DOHH2 (cell line): ENCODE measurements around the gene AKT1S1.
A peak's percentile ranks its signal among the peaks of the same experiment; 100 is the strongest.

Experiments
- H3F3A ChIP-seq: fragments of 200-600 bp; sonication (generic), shearing (Covaris generic); 2 replicates; pipeline ENCODE4 v1.6.0; 2016; ENCODE audit warnings: antibody characterized with exemption, mild to moderate bottlenecking; ENCODE audit not compliant: control insufficient read depth, insufficient read depth
- H3K27ac ChIP-seq: fragments of 200-600 bp; sonication (generic); 2 replicates; pipeline ENCODE4 v1.5.1; 2014; ENCODE audit warnings: low read depth, mild to moderate bottlenecking, low read length, moderate library complexity
- H3K27me3 ChIP-seq: fragments of 200-600 bp; sonication (generic); 2 replicates; pipeline ENCODE4 v1.6.1; 2014; ENCODE audit warnings: mild to moderate bottlenecking, low read length, mixed read lengths; ENCODE audit not compliant: control insufficient read depth
- H3K36me3 ChIP-seq: fragments of 200-600 bp; sonication (generic); 2 replicates; pipeline ENCODE4 v1.6.1; 2014; ENCODE audit warnings: mild to moderate bottlenecking, low read length, moderate library complexity, mixed read lengths; ENCODE audit not compliant: control insufficient read depth
- H3K4me1 ChIP-seq: fragments of 200-600 bp; sonication (generic); 2 replicates; pipeline ENCODE4 v1.6.1; 2014; ENCODE audit warnings: mild to moderate bottlenecking, low read length, mixed read lengths; ENCODE audit not compliant: control insufficient read depth
- H3K4me2 ChIP-seq: fragments of 200-600 bp; sonication (generic); 2 replicates; pipeline ENCODE4 v1.6.0; 2014; ENCODE audit warnings: mild to moderate bottlenecking, low read length, moderate library complexity
- H3K4me3 ChIP-seq: fragments of 200-600 bp; sonication (generic); 2 replicates; pipeline ENCODE4 v1.5.1; 2014; ENCODE audit warnings: mild to moderate bottlenecking, low read length, mixed read lengths
- H3K79me2 ChIP-seq: fragments of 200-600 bp; sonication (generic); 2 replicates; pipeline ENCODE4 v1.6.1; 2014; ENCODE audit warnings: mild to moderate bottlenecking, low read length, mixed read lengths; ENCODE audit not compliant: control insufficient read depth
- H3K9me2 ChIP-seq: fragments of 200-600 bp; sonication (generic); replicated peaks from 2 replicates; pipeline ENCODE4 v1.6.1; 2014; ENCODE audit warnings: mild to moderate bottlenecking, low read length, mixed read lengths; ENCODE audit not compliant: control insufficient read depth
- H3K9me3 ChIP-seq: fragments of 200-600 bp; sonication (generic); 2 replicates; pipeline ENCODE4 v1.6.1; 2014; ENCODE audit warnings: antibody characterized with exemption, low read length, mixed read lengths; ENCODE audit not compliant: control insufficient read depth, insufficient read depth
- H4K20me1 ChIP-seq: fragments of 200-600 bp; sonication (generic); 2 replicates; pipeline ENCODE4 v1.6.0; 2014; ENCODE audit warnings: low read depth, mild to moderate bottlenecking, antibody characterized with exemption, low read length, moderate library complexity; ENCODE audit not compliant: control insufficient read depth, insufficient read depth
- EZH2phosphoT487 ChIP-seq: fragments of 200-600 bp; sonication (generic); IDR thresholded peaks from 2 replicates; pipeline ENCODE4 v1.6.1; 2017; ENCODE audit warnings: borderline replicate concordance, mild to moderate bottlenecking, antibody characterized with exemption, low read length, moderate library complexity, mixed read lengths
- TF ChIP-seq, protein P1 (sequence below): fragments of 200-600 bp; sonication (generic); IDR thresholded peaks from one replicate; pipeline ENCODE4 v1.5.1; 2014; ENCODE audit warnings: antibody characterized with exemption, mild to moderate bottlenecking, low read depth, low read length; ENCODE audit not compliant: poor library complexity, severe bottlenecking

AKT1S1 gene

GRCh38 chr19:49846408-49846807, 30.7 kb downstream of the AKT1S1 start:
- peaks cover 60% of the 10 kb centered on the region for H3K4me1 ChIP-seq
- no peaks in the 10 kb centered on the region for H3K9me2 ChIP-seq
- H3K36me3 ChIP-seq = 0 out of 2 replicates have a peak, but pooled peaks cover 3% of the 10 kb centered on the region
- no peak overlapping the region for H3K4me3 ChIP-seq
- no peaks in the 10 kb centered on the region for H4K20me1 ChIP-seq
- H3K27ac ChIP-seq = no peak overlapping the region
- no peaks in the 10 kb centered on the region for H3K27me3 ChIP-seq
- H3K79me2 ChIP-seq = no peaks in the 10 kb centered on the region
- H3K9me3 ChIP-seq = no peaks in the 10 kb centered on the region
- H3K4me2 ChIP-seq = no peak overlapping the region
- H3F3A ChIP-seq = peaks cover 28% of the 10 kb centered on the region
- no peak for TF ChIP-seq EZH2phosphoT487

DNA sequence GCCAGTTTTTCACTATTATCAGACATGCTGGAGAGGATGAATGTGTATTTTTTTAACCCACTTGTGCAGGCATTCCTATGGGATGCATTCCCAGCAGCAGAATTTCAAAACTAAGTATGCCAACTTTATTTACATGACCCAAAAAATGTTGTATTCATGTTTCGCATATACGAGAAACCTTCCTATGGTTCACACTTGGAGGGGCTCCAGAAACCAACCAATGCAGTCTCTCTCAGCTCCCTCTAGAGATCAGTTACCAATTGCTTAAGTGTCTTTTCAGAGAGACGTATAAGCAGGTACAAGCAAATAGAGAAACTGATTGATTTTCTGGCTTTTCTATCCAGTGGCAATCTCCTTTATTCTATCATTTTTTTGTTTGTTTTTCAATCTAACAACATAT, 31.7 kb downstream of the AKT1S1 start:
- Histone ChIP-seq H3K4me2 (no peak overlapping the region), H4K20me1 (no peaks in the 10 kb centered on the region), H3K9me2 (no peaks in the 10 kb centered on the region), H3K9me3 (no peaks in the 10 kb centered on the region), H3F3A (peaks cover 32% of the 10 kb centered on the region), H3K27me3 (no peaks in the 10 kb centered on the region), H3K36me3 (peaks cover 10% of the 10 kb centered on the region), H3K4me3 (no peak overlapping the region), H3K27ac (no peak overlapping the region; the same call in 1 of the 2 replicates), H3K4me1 (peaks cover 60% of the 10 kb centered on the region), H3K79me2 (no peaks in the 10 kb centered on the region)
- TF ChIP-seq, protein P1, sequence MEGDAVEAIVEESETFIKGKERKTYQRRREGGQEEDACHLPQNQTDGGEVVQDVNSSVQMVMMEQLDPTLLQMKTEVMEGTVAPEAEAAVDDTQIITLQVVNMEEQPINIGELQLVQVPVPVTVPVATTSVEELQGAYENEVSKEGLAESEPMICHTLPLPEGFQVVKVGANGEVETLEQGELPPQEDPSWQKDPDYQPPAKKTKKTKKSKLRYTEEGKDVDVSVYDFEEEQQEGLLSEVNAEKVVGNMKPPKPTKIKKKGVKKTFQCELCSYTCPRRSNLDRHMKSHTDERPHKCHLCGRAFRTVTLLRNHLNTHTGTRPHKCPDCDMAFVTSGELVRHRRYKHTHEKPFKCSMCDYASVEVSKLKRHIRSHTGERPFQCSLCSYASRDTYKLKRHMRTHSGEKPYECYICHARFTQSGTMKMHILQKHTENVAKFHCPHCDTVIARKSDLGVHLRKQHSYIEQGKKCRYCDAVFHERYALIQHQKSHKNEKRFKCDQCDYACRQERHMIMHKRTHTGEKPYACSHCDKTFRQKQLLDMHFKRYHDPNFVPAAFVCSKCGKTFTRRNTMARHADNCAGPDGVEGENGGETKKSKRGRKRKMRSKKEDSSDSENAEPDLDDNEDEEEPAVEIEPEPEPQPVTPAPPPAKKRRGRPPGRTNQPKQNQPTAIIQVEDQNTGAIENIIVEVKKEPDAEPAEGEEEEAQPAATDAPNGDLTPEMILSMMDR = no peak
- TF ChIP-seq EZH2phosphoT487 = no peak

DNA sequence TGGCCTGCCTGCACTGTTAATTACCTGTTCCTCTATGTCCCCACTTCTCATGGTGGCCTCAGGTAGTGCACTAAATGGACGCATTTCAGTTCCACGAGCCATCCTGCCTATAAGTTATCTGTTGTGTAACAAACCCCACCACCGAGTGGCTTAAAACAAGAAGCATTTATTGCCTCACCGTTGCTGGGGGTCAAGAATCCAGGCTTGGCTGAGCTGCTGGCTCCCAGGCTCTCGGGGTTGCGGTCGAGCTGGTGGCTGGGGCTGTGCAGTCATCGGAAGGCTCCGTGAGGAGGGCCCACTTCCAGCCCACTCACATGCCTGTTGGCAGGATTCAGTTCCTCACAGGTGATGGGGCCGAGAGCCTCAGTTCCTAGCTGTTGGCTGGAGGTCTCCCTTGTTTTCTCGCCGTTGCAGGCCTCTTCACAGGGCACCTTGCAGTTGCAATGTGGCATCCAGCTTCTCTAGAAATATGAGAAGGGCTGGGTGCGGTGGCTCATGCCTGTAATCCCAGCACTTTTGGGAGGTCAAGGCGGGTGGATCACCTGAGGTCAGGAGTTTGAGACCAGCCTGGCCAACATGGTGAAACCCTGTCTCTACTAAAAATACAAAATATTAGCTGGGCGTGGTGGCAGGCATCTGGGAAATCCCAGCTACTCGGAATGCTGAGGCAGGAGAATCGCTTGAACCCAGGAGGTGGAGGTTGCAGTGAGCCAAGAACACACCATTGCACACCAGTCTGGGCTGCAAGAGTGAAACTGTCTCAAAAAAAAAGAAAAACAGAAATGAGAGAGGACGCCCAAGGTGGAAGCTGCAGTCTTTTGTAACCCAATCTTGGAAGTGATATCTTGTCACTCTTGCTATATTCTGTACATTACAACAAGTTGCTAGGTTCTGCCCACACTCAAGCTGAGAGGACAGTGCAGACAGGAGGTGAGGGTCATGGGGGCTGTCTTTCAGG, 32.7 kb downstream of the AKT1S1 start:
- peak overlapping the region; percentile 70 for H3K27ac ChIP-seq
- H3K27me3 ChIP-seq = no peaks in the 10 kb centered on the region
- peak overlapping the region; percentile 49 for H3K4me2 ChIP-seq
- no peaks in the 10 kb centered on the region for H3K9me3 ChIP-seq
- no peaks in the 10 kb centered on the region for H4K20me1 ChIP-seq
- peaks cover 32% of the 10 kb centered on the region for H3F3A ChIP-seq
- no peaks in the 10 kb centered on the region for H3K9me2 ChIP-seq
- H3K4me1 ChIP-seq = peaks cover 54% of the 10 kb centered on the region
- TF ChIP-seq, protein P1 = no peak
- TF ChIP-seq EZH2phosphoT487 = no peak
- peak overlapping the region; percentile 23 for H3K4me3 ChIP-seq
- H3K36me3 ChIP-seq = peaks cover 18% of the 10 kb centered on the region
- no peaks in the 10 kb centered on the region; the same call in 1 of the 2 replicates for H3K79me2 ChIP-seq

DNA sequence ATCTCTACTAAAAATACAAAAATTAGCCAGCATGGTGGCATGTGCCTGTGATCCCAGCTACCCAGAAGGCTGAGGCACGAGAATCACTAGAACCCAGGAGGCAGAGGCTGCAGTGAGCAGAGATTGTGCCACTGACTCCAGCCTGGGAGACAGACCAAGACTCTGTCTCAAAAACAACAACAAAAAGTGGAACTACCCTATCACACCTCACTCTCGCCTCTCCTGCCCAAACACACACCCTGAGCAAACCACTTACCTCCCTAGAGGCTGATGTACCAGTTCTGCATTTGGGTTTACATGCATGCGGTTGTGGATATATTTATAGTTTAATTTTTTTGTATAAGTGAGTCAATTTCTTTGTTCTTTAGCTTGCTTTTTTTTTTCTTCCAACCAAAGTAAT, 33.9 kb downstream of the AKT1S1 start:
- Histone ChIP-seq H3K9me2 (no peaks in the 10 kb centered on the region), H3K4me2 (peak overlapping the region; percentile 49), H3K4me1 (peaks cover 44% of the 10 kb centered on the region), H3K4me3 (peak overlapping the region; percentile 23), H3K27me3 (no peaks in the 10 kb centered on the region), H3F3A (peaks cover 32% of the 10 kb centered on the region), H4K20me1 (no peaks in the 10 kb centered on the region), H3K9me3 (no peaks in the 10 kb centered on the region), H3K79me2 (no peaks in the 10 kb centered on the region; the same call in 1 of the 2 replicates), H3K36me3 (peaks cover 29% of the 10 kb centered on the region), H3K27ac (peak overlapping the region; percentile 70)
- no peak for TF ChIP-seq EZH2phosphoT487
- TF ChIP-seq, protein P1 = no peak
